Activated CD4-positive, CD25-positive, alpha-beta regulatory T cell treated with anti-CD3 and anti-CD28 coated beads, Interleukin-2, amount 50 U/mL, for 16 hours (primary cell): ENCODE data around the gene AMIGO1.

Experiments used
- DNase-seq: peaks from one replicate; pipeline ENCODE4 v3.0.0-alpha.2; 2020; ENCODE audit warnings: low read depth, low spot score

AMIGO1 gene

GRCh38 chr1:109454497-109455133 lies 54.9 kb downstream of the AMIGO1 start:
- no peak for DNase-seq
